ENCODE data around the gene PHTF2. TPM values are rescaled to one million over a fixed set of nuclear protein-coding genes. Genes with fewer than 3 reads are reported as not detected.
A peak's percentile ranks its signal among the peaks of the same experiment; 100 is the strongest.

The PHTF2 gene
- 28.0 TPM for polyA plus RNA-seq (2013, experiment 1 of 2)
- 34.6 TPM for polyA plus RNA-seq (2013, experiment 2 of 2)

GRCh38 chr7:77798394-77799077 lies at the start of gene PHTF2, which contains the start of gene TMEM60:
TSS of gene PHTF2 (plus strand) at chr7:77798773.
TSS of gene TMEM60 (minus strand) at chr7:77798434. CDS start at chr7:77794373, 4,061 bp downstream.
- Histone ChIP-seq H3K36me3 (ENCODE audit: control insufficient read depth, insufficient read depth, low read length) (peaks cover 17% of the 10 kb centered on the region), H3K4me3 (ENCODE audit: extremely low read depth, insufficient read depth, low read length, poor library complexity, severe bottlenecking) (peak within 1 kb of the TSS; percentile 88), H3K27ac (ENCODE audit: low read depth, low read length, severe bottlenecking) (peak within 1 kb of the TSS; percentile 83), H3K4me1 (ENCODE audit: control insufficient read depth, insufficient read depth, low read length, poor library complexity, severe bottlenecking) (peaks cover 6% of the 10 kb centered on the region), H3K9me3 (ENCODE audit: control insufficient read depth, low read length) (no peaks in the 10 kb centered on the region)
- 0 to 1% methylated on average over 49 to 55 of the region's 61 CpGs for WGBS, 2 experiments (ENCODE audit: insufficient coverage in 2 of 2)

DNA sequence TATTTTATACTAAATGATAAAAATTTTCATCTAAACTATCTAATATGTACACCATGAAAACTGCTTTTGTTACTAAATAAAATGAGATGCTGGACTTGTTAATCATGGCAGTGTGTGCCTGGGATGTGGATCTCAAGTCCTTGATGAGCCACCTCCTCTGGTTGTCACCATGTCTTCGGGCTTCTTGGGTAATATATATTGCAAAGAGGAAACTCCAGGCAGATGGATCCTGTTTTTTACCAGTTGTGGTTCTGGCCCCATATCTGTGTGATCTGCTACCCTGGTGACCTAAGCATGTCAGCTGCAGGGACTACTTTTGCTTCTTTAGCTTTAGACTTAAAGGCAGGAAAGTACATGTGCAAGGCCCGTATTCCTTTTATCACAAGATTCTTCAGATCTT lies 46.6 kb upstream of the PHTF2 start:
- H3K27ac ChIP-seq (ENCODE audit: low read depth, low read length, severe bottlenecking): no peak overlapping the region
- WGBS, 2 experiments (ENCODE audit: insufficient coverage in 2 of 2): 100% methylated on average over 1 of the region's 2 CpGs
- H3K4me3 ChIP-seq (ENCODE audit: extremely low read depth, insufficient read depth, low read length, poor library complexity, severe bottlenecking): no peak overlapping the region
- H3K36me3 ChIP-seq (ENCODE audit: control insufficient read depth, insufficient read depth, low read length): peaks cover 16% of the 10 kb centered on the region
- no peaks in the 10 kb centered on the region for H3K9me3 ChIP-seq (ENCODE audit: control insufficient read depth, low read length)
- peaks cover 2% of the 10 kb centered on the region for H3K4me1 ChIP-seq (ENCODE audit: control insufficient read depth, insufficient read depth, low read length, poor library complexity, severe bottlenecking)

DNA sequence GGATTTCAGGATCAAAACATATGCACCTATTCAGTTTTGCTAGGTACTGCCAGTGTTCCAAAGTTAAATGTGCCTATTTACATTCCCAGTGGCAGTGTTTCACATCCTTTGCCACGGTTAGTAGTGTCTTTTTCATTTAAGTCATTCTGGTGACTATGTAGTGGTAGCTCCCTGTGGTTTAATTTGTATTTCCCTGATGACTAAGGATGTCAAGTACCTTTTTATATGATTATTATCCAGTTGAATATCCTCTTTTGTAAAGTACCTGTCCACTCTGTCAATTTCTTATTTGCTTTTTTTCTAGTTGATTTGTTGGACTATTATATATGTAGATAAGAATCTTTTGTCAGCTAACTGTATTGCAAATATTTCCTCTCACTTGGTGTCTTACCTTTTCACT lies 45.4 kb upstream of the PHTF2 start:
- Histone ChIP-seq H3K9me3 (ENCODE audit: control insufficient read depth, low read length) (no peaks in the 10 kb centered on the region), H3K4me1 (ENCODE audit: control insufficient read depth, insufficient read depth, low read length, poor library complexity, severe bottlenecking) (peaks cover 2% of the 10 kb centered on the region), H3K4me3 (ENCODE audit: extremely low read depth, insufficient read depth, low read length, poor library complexity, severe bottlenecking) (no peak overlapping the region), H3K27ac (ENCODE audit: low read depth, low read length, severe bottlenecking) (no peak overlapping the region), H3K36me3 (ENCODE audit: control insufficient read depth, insufficient read depth, low read length) (peaks cover 16% of the 10 kb centered on the region)
- WGBS, 2 experiments (ENCODE audit: insufficient coverage in 2 of 2): 83% methylated on average over 1 of the region's 1 CpG; no CpG with 5 or more reads in 1 of the 2 experiments

- no peaks in the 10 kb centered on the region for H3K9me3 ChIP-seq (ENCODE audit: control insufficient read depth, low read length)
- no CpG with 5 or more reads among the region's 1 CpG for WGBS, 2 experiments (ENCODE audit: insufficient coverage in 2 of 2)
- H3K36me3 ChIP-seq (ENCODE audit: control insufficient read depth, insufficient read depth, low read length): no peaks in the 10 kb centered on the region
- H3K4me1 ChIP-seq (ENCODE audit: control insufficient read depth, insufficient read depth, low read length, poor library complexity, severe bottlenecking): no peaks in the 10 kb centered on the region
- H3K4me3 ChIP-seq (ENCODE audit: extremely low read depth, insufficient read depth, low read length, poor library complexity, severe bottlenecking): no peak overlapping the region
- H3K27ac ChIP-seq (ENCODE audit: low read depth, low read length, severe bottlenecking): no peak overlapping the region
Observed at GRCh38 chr7:77757589-77757988, 41.0 kb upstream of the PHTF2 start.

- Histone ChIP-seq H3K9me3 (ENCODE audit: control insufficient read depth, low read length) (no peaks in the 10 kb centered on the region), H3K4me3 (ENCODE audit: extremely low read depth, insufficient read depth, low read length, poor library complexity, severe bottlenecking) (no peak overlapping the region), H3K4me1 (ENCODE audit: control insufficient read depth, insufficient read depth, low read length, poor library complexity, severe bottlenecking) (no peaks in the 10 kb centered on the region), H3K27ac (ENCODE audit: low read depth, low read length, severe bottlenecking) (no peak overlapping the region), H3K36me3 (ENCODE audit: control insufficient read depth, insufficient read depth, low read length) (no peaks in the 10 kb centered on the region)
- no CpG with 5 or more reads among the region's 3 CpGs for WGBS, 2 experiments (ENCODE audit: insufficient coverage in 2 of 2)
Observed at GRCh38 chr7:77759294-77759889, 39.2 kb upstream of the PHTF2 start.

DNA sequence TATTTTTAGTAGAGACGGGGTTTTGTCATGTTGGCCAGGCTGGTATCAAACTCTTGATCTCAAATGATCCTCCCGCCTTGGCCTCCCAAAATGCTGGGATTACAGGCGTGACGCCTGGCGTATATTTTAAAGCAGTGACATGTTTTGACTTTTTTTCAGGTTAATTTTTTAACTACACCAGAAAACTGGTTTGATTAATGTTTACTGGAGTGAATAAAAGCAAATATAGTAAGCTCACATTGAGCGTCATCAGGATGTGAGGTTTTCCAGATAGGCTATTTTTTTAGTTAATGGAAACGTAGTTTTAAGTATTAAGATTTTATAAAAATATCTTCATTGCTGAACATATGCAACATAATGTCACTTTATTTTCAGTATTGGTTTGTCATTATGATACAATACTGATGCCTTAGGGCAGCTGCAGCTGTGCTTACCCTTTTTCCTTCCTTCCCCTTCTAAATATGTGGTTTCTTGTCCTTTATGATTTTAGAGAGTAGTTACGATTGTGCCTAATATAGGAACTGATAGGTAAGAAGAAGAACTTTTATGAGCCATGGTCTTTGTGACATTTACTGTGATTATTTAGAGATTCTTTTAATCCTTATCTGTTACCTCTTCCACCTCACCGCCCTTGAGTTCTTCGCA lies 37.6 kb upstream of the PHTF2 start:
- WGBS, 2 experiments (ENCODE audit: insufficient coverage in 2 of 2): 88 to 100% methylated on average over 3 of the region's 10 CpGs
- Histone ChIP-seq H3K36me3 (ENCODE audit: control insufficient read depth, insufficient read depth, low read length) (peaks cover 5% of the 10 kb centered on the region), H3K9me3 (ENCODE audit: control insufficient read depth, low read length) (no peaks in the 10 kb centered on the region), H3K4me3 (ENCODE audit: extremely low read depth, insufficient read depth, low read length, poor library complexity, severe bottlenecking) (no peak overlapping the region), H3K27ac (ENCODE audit: low read depth, low read length, severe bottlenecking) (no peak overlapping the region), H3K4me1 (ENCODE audit: control insufficient read depth, insufficient read depth, low read length, poor library complexity, severe bottlenecking) (peaks cover 4% of the 10 kb centered on the region)

DNA sequence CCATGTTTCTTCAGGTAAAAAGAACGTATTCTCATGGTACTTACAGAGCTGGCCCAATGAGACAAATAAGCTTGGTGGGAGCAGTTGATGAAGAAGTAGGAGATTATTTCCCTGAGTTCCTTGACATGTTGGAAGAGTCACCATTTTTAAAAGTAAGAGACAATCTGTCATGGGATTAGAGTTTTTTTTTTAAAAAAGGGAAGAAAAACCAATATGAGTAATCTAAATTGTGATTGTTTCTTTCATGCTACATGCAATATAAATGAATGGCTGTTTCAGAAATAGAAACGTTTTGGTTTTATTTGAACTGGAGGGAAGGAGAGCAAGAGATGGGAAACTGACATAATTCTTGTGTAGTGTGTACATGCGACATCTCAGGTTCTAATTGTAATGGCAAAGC lies 33.1 kb upstream of the PHTF2 start:
- peaks cover 5% of the 10 kb centered on the region for H3K4me1 ChIP-seq (ENCODE audit: control insufficient read depth, insufficient read depth, low read length, poor library complexity, severe bottlenecking)
- H3K27ac ChIP-seq (ENCODE audit: low read depth, low read length, severe bottlenecking): peak overlapping the region; percentile 36
- no peaks in the 10 kb centered on the region for H3K9me3 ChIP-seq (ENCODE audit: control insufficient read depth, low read length)
- 94 to 100% methylated on average over 2 of the region's 3 CpGs for WGBS, 2 experiments (ENCODE audit: insufficient coverage in 2 of 2)
- H3K36me3 ChIP-seq (ENCODE audit: control insufficient read depth, insufficient read depth, low read length): peaks cover 17% of the 10 kb centered on the region
- H3K4me3 ChIP-seq (ENCODE audit: extremely low read depth, insufficient read depth, low read length, poor library complexity, severe bottlenecking): no peak overlapping the region

DNA sequence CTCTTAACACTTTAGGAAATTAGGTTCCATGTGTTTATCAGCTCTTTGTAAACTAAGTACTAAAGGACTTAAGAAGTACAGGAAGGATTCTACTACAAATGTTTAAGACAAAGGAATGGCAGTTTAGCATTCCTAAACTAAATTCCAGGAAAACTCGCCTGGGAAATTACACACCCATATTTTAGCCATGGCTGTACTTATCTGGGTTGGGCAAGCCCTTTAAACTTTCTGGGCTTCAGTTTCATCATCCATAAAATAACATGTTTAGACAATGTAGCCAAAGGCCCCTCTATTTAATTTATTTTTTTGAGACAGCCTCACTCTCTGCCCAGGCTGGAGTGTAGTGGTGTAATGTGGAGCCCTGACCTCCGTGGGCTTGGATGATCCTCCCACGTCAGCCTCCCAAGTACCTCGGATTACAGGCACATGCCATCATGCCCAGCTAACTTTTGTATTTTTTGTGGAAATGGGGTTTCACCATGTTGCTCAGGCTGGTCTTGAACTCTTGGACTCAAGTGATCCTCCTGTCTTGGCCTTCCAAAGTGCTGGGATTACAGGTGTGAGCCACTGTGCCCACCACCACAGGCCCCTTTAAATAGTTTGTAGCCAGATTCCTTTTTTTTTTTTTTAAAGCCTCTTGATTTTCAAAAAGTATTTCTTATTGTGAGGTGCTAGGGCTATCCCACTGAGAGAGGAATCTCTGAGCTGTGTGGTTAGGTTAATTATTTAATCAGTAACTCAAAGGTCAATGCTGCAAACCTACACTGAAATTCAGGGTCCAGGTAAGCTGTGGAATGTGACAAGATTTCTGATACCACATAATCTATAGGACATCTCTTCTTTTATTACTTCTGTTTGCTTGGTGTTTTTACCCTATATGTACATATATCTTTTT lies 32.4 kb upstream of the PHTF2 start:
- H3K4me3 ChIP-seq (ENCODE audit: extremely low read depth, insufficient read depth, low read length, poor library complexity, severe bottlenecking): no peak overlapping the region
- H3K27ac ChIP-seq (ENCODE audit: low read depth, low read length, severe bottlenecking): peak overlapping the region; percentile 36
- H3K36me3 ChIP-seq (ENCODE audit: control insufficient read depth, insufficient read depth, low read length): peaks cover 20% of the 10 kb centered on the region
- H3K9me3 ChIP-seq (ENCODE audit: control insufficient read depth, low read length): no peaks in the 10 kb centered on the region
- H3K4me1 ChIP-seq (ENCODE audit: control insufficient read depth, insufficient read depth, low read length, poor library complexity, severe bottlenecking): peaks cover 5% of the 10 kb centered on the region
- 94 to 100% methylated on average over 2 to 4 of the region's 4 CpGs for WGBS, 2 experiments (ENCODE audit: insufficient coverage in 2 of 2)

- no peak overlapping the region for H3K4me3 ChIP-seq (ENCODE audit: extremely low read depth, insufficient read depth, low read length, poor library complexity, severe bottlenecking)
- no peak overlapping the region for H3K27ac ChIP-seq (ENCODE audit: low read depth, low read length, severe bottlenecking)
- H3K9me3 ChIP-seq (ENCODE audit: control insufficient read depth, low read length): no peaks in the 10 kb centered on the region
- 81 to 96% methylated on average over 3 to 4 of the region's 6 CpGs for WGBS, 2 experiments (ENCODE audit: insufficient coverage in 2 of 2)
- H3K4me1 ChIP-seq (ENCODE audit: control insufficient read depth, insufficient read depth, low read length, poor library complexity, severe bottlenecking): peaks cover 5% of the 10 kb centered on the region
- H3K36me3 ChIP-seq (ENCODE audit: control insufficient read depth, insufficient read depth, low read length): peaks cover 20% of the 10 kb centered on the region
Observed at GRCh38 chr7:77766801-77767605, 31.6 kb upstream of the PHTF2 start.

- Histone ChIP-seq H3K9me3 (ENCODE audit: control insufficient read depth, low read length) (no peaks in the 10 kb centered on the region), H3K27ac (ENCODE audit: low read depth, low read length, severe bottlenecking) (no peak overlapping the region), H3K4me1 (ENCODE audit: control insufficient read depth, insufficient read depth, low read length, poor library complexity, severe bottlenecking) (peaks cover 5% of the 10 kb centered on the region), H3K4me3 (ENCODE audit: extremely low read depth, insufficient read depth, low read length, poor library complexity, severe bottlenecking) (no peak overlapping the region), H3K36me3 (ENCODE audit: control insufficient read depth, insufficient read depth, low read length) (peaks cover 47% of the 10 kb centered on the region)
- 83 to 86% methylated on average over 8 of the region's 8 CpGs for WGBS, 2 experiments (ENCODE audit: insufficient coverage in 2 of 2)
Observed at GRCh38 chr7:77770316-77770715, 28.3 kb upstream of the PHTF2 start.
